MCF 10A (cell line): Measurements from ENCODE around the gene CRYL1. TPM values are rescaled to one million over a fixed set of nuclear protein-coding genes. Genes with fewer than 3 reads are reported as not detected.

Source experiments
- BruUV-seq: library from RNA; stranded (reverse); fragments of 400-500 nt; replicated peaks from 2 replicates; lab custom pipeline; 2021; lab: Mats Ljungman, UMichigan
- CTCF ChIA-PET: fragments of 300-600 bp; sonication (Branson Sonifier 250); formaldehyde crosslinking; extraction: SDS; loops from one replicate; lab custom pipeline; 2021; ENCODE audit warnings: antibody characterized with exemption, inconsistent platforms; lab: Yijun Ruan, JAX
- POLR2A ChIA-PET: fragments of 300-600, 350-650 bp; sonication (Branson Sonifier 250); formaldehyde crosslinking; extraction: SDS; loops from one replicate; lab custom pipeline; 2020; ENCODE audit warnings: antibody characterized with exemption, inconsistent platforms; lab: Yijun Ruan, JAX
- DNase-seq: peaks from one replicate; pipeline ENCODE4 v3.0.0-alpha.2; 2018; ENCODE audit not compliant: unreplicated experiment
- H3K27ac Mint-ChIP-seq: one replicate; pipeline ENCODE4 v1.8.0; 2022; ENCODE audit warnings: mild to moderate bottlenecking, low read depth, mixed read lengths; ENCODE audit not compliant: unreplicated experiment
- H3K27me3 Mint-ChIP-seq: one replicate; pipeline ENCODE4 v1.8.0; 2022; ENCODE audit warnings: mixed read lengths; ENCODE audit not compliant: insufficient read depth, unreplicated experiment
- H3K36me3 Mint-ChIP-seq: one replicate; pipeline ENCODE4 v1.8.0; 2022; ENCODE audit warnings: mild to moderate bottlenecking, moderate library complexity, mixed read lengths; ENCODE audit not compliant: insufficient read depth, unreplicated experiment
- H3K4me1 Mint-ChIP-seq: one replicate; pipeline ENCODE4 v1.8.0; 2022; ENCODE audit warnings: mixed read lengths; ENCODE audit not compliant: insufficient read depth, unreplicated experiment
- H3K4me3 Mint-ChIP-seq: one replicate; pipeline ENCODE4 v1.8.0; 2022; ENCODE audit warnings: mild to moderate bottlenecking, moderate library complexity, mixed read lengths; ENCODE audit not compliant: unreplicated experiment
- H3K9me3 Mint-ChIP-seq: one replicate; pipeline ENCODE4 v1.8.0; 2022; ENCODE audit warnings: mixed read lengths; ENCODE audit not compliant: unreplicated experiment
- intact Hi-C: fragments of 100-400 bp; cut with micrococcal nuclease; formaldehyde crosslinking; loops from 2 replicates; pipeline ENCODE4 v1.14.1; 2022
- total RNA-seq: library from RNA; stranded (reverse); gene quantifications from 2 replicates; pipeline ENCODE4 v1.2.3, GENCODE V29; 2022
- TF ChIP-seq, protein P1 (sequence below): fragments of 200-600 bp; IDR thresholded peaks from one replicate; pipeline ENCODE4 v1.8.0; 2022; ENCODE audit warnings: antibody characterized with exemption, mild to moderate bottlenecking; ENCODE audit not compliant: unreplicated experiment

The CRYL1 gene
- total RNA-seq, 1 experiment from 2014 or later: 15.1 TPM

DNA sequence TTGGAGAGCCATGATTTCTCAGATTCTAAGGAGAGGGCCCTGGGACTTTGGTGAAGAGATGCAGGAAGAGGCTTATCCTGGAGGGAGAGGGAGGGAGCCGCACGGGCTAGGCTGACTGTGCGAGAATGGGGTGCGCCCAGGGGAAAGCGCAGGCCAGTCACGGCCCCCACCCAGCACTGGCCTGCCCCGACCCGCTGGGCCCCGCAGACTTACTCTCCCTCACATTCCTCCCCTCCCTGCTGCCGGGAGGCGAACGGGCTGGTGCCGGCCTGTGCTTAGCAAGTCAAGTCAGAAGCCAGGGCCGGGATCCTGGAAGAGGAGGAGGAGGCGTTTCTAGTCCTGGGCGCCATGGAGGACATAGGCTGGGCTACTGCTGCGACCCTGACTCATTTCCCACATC is 120.0 kb downstream of the CRYL1 start:
- H3K27me3 Mint-ChIP-seq: no peaks in the 10 kb centered on the region
- POLR2A ChIA-PET: no interaction called here
- DNase-seq: no peak
- no peak overlapping the region for H3K27ac Mint-ChIP-seq
- TF ChIP-seq, protein P1, sequence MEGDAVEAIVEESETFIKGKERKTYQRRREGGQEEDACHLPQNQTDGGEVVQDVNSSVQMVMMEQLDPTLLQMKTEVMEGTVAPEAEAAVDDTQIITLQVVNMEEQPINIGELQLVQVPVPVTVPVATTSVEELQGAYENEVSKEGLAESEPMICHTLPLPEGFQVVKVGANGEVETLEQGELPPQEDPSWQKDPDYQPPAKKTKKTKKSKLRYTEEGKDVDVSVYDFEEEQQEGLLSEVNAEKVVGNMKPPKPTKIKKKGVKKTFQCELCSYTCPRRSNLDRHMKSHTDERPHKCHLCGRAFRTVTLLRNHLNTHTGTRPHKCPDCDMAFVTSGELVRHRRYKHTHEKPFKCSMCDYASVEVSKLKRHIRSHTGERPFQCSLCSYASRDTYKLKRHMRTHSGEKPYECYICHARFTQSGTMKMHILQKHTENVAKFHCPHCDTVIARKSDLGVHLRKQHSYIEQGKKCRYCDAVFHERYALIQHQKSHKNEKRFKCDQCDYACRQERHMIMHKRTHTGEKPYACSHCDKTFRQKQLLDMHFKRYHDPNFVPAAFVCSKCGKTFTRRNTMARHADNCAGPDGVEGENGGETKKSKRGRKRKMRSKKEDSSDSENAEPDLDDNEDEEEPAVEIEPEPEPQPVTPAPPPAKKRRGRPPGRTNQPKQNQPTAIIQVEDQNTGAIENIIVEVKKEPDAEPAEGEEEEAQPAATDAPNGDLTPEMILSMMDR: no peak
- no TSS peak for BruUV-seq
- no peaks in the 10 kb centered on the region for H3K9me3 Mint-ChIP-seq
- CTCF ChIA-PET: interaction anchor here (0.5 to 0.6 kb wide), 2 partner anchors 317 to 417 kb away, joined by 3 to 4 read pairs; no protein-coding TSS in a partner anchor
- no peak overlapping the region for H3K4me3 Mint-ChIP-seq
- peaks cover 5% of the 10 kb centered on the region for H3K36me3 Mint-ChIP-seq
- intact Hi-C loops: no loop called here
- H3K4me1 Mint-ChIP-seq: peaks cover 7% of the 10 kb centered on the region

GRCh38 chr13:20404488-20405222 is 121.0 kb downstream of the CRYL1 start:
- ChIA-PET CTCF (interaction anchor here (1.2 kb wide), 1 partner anchor 208 kb away, joined by 3 read pairs; no protein-coding TSS in a partner anchor), POLR2A (no interaction called here)
- no peak for DNase-seq
- Mint-ChIP-seq H3K27me3 (no peaks in the 10 kb centered on the region), H3K9me3 (no peaks in the 10 kb centered on the region), H3K27ac (no peak overlapping the region), H3K4me1 (peaks cover 7% of the 10 kb centered on the region), H3K4me3 (no peak overlapping the region), H3K36me3 (peaks cover 5% of the 10 kb centered on the region)
- no TSS peak for BruUV-seq
- intact Hi-C loops: no loop called here
- TF ChIP-seq, protein P1: no peak

DNA sequence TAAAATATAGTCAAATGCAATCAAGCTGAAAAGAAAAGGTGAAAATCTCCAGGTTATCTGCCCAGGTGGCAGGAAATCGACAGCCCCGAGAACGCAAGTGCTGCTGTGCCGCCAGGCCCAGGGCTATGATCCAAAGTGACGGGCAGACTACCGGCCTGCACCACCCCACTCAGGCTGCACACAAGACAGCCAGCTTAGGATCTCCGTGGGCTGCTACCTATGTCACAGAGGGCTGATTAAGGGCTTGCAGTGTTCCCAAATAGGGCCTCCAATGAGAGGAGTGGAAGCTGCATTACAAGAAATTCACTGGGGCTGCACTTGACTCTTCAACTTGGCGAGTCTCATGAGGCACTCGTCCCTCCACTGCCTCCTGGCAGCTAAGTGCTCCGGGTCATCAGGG is 121.8 kb downstream of the CRYL1 start:
- Mint-ChIP-seq H3K9me3 (no peaks in the 10 kb centered on the region), H3K27ac (no peak overlapping the region), H3K4me1 (peaks cover 7% of the 10 kb centered on the region), H3K36me3 (peaks cover 5% of the 10 kb centered on the region), H3K4me3 (no peak overlapping the region), H3K27me3 (no peaks in the 10 kb centered on the region)
- ChIA-PET CTCF (interaction anchor here (1.2 kb wide), 1 partner anchor 207 kb away, joined by 3 read pairs; no protein-coding TSS in a partner anchor), POLR2A (no interaction called here)
- intact Hi-C loops: no loop called here
- TF ChIP-seq, protein P1: no peak
- no TSS peak for BruUV-seq
- no peak for DNase-seq

DNA sequence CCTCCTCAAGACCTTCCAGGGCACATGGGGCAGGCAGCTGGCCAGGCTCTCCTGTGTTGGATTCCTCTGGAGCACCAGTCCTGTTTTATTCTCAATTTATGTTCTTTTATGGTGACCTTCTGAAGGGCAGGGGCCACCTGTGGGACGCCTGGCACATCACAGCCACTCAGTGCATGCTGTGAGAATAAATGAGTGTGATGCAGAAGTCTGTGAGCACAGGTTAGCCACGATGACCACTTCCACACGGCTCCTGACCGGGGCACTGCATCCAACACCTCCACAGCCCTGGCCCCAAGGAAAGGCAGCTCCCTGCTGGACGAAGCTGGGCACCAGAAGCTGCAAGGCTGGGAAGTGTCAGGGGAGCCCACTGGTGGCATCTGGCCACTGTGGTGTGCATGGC is 122.8 kb downstream of the CRYL1 start:
- H3K4me1 Mint-ChIP-seq: peaks cover 7% of the 10 kb centered on the region
- intact Hi-C loops: no loop called here
- H3K9me3 Mint-ChIP-seq: no peaks in the 10 kb centered on the region
- TF ChIP-seq, protein P1: no peak
- H3K36me3 Mint-ChIP-seq: peaks cover 5% of the 10 kb centered on the region
- H3K27ac Mint-ChIP-seq: no peak overlapping the region
- BruUV-seq: no TSS peak
- POLR2A ChIA-PET: no interaction called here
- H3K4me3 Mint-ChIP-seq: no peak overlapping the region
- DNase-seq: no peak
- no peaks in the 10 kb centered on the region for H3K27me3 Mint-ChIP-seq
- CTCF ChIA-PET: no interaction called here
